ENCODE measurements around the gene NTNG2. TPM values are rescaled to one million over a fixed set of nuclear protein-coding genes. Genes with fewer than 3 reads are reported as not detected.

NTNG2 gene
- total and polyA plus RNA-seq, 8 donors = under 0.01 to 8.1 (median 0.31) TPM; not detected in 1

- TF ChIP-seq POLR2A (IDR thresholded peaks at IDR 0.05) = no peak
- TF ChIP-seq POLR2AphosphoS5 (IDR thresholded peaks at IDR 0.05) = no peak
- no peak for TF ChIP-seq EP300 (IDR thresholded peaks at IDR 0.05)
- TF ChIP-seq CTCF (IDR thresholded peaks at IDR 0.05) = no peak
- H3K27me3 ChIP-seq = peaks cover 0 to 47% (median 0%) of the 10 kb centered on the region in 3 donors
- no peaks in the 10 kb centered on the region for H3K36me3 ChIP-seq
- H3K4me3 ChIP-seq = no peak overlapping the region
- WGBS, 5 donors = 87 to 95% (median 94%) methylated on average over 5 of the region's 5 CpGs
- H3K9me3 ChIP-seq = no peaks in the 10 kb centered on the region
- H3K27ac ChIP-seq = no peak overlapping the region
- no peak for DNase-seq
- intact Hi-C loops (cut with DNase I; ENCODE audit: low total_unique reads) = no loop called here
- H3K4me1 ChIP-seq = no peaks in the 10 kb centered on the region
Observed at GRCh38 chr9:132176338-132176737, 14.5 kb downstream of the NTNG2 start.

GRCh38 chr9:132181796-132182313 lies 20.0 kb downstream of the NTNG2 start:
- Histone ChIP-seq H3K27me3 (peaks cover 0 to 91% (median 24%) of the 10 kb centered on the region in 3 donors), H3K4me1 (peaks cover 0 to 14% (median 0%) of the 10 kb centered on the region in 4 donors), H3K27ac (no peak overlapping the region), H3K4me3 (no peak overlapping the region), H3K36me3 (no peaks in the 10 kb centered on the region), H3K9me3 (no peaks in the 10 kb centered on the region)
- peak in 1 of 2 donors; percentile 81 for DNase-seq
- WGBS, 5 donors = 28 to 64% (median 59%) methylated on average over 15 to 19 of the region's 19 CpGs
- intact Hi-C loops (cut with DNase I; ENCODE audit: low total_unique reads) = no loop called here
- TF ChIP-seq POLR2AphosphoS5 (IDR thresholded peaks at IDR 0.05) (no peak), EP300 (IDR thresholded peaks at IDR 0.05) (no peak), CTCF (IDR thresholded peaks at IDR 0.05) (no peak), POLR2A (IDR thresholded peaks at IDR 0.05) (no peak)

DNA sequence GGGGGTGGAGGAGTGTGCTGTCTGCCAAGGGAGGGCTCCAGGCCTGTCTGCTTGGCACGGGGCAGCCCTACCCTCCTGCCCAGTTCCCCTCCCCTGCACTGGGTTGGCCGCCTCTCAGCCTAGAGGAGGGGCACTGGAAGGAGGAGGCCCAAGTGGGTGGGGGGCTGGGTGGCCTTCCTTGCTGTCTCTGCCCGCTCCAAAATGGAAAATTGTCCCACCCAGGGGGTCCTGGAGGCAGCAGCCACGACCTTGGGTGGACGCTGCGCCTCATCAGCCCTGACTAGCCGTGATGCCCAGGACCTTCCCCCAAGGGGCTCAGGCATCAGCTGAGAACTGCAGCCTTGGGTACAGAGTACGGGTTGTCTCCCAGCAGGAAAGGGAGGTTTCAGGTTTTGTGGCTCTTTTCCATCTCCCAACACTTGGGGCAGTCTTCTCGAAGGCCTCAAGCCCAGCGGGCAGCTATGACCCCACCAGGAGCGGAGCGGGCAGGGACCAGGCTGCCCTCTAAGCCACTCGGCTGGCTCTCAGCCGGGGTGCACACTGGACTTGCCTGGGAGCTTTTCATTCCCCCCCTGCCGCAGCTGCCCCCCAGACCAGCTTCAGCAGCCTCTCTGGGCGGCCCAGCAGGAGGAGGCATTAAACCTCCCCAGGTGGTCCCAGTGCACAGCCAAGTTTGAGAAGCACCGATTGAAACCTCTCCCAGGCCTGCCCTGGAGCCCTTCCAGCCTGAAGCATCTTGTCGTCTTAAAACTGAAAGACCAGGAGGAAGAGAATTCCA lies 20.6 kb downstream of the NTNG2 start:
- intact Hi-C loops (cut with DNase I; ENCODE audit: low total_unique reads) = no loop called here
- H3K4me1 ChIP-seq = peaks cover 0 to 14% (median 0%) of the 10 kb centered on the region in 4 donors
- peaks cover 0 to 97% (median 31%) of the 10 kb centered on the region in 3 donors for H3K27me3 ChIP-seq
- peak in 1 of 2 donors; percentile 43 for DNase-seq
- no peak overlapping the region for H3K27ac ChIP-seq
- no peaks in the 10 kb centered on the region for H3K9me3 ChIP-seq
- TF ChIP-seq CTCF (IDR thresholded peaks at IDR 0.05) = no peak
- no peak for TF ChIP-seq EP300 (IDR thresholded peaks at IDR 0.05)
- TF ChIP-seq POLR2A (IDR thresholded peaks at IDR 0.05) = no peak
- no peak for TF ChIP-seq POLR2AphosphoS5 (IDR thresholded peaks at IDR 0.05)
- H3K4me3 ChIP-seq = no peak overlapping the region
- WGBS, 5 donors = 18 to 50% (median 45%) methylated on average over 3 to 18 of the region's 18 CpGs
- no peaks in the 10 kb centered on the region for H3K36me3 ChIP-seq

- intact Hi-C loops (cut with DNase I; ENCODE audit: low total_unique reads) = no loop called here
- H3K4me3 ChIP-seq = no peak overlapping the region
Observed at GRCh38 chr9:132183134-132183533, 21.3 kb downstream of the NTNG2 start.

More at GRCh38 chr9:132183134-132183533, 21.3 kb downstream of the NTNG2 start:
- no peak overlapping the region for H3K27ac ChIP-seq
- no peak for TF ChIP-seq POLR2AphosphoS5 (IDR thresholded peaks at IDR 0.05)
- TF ChIP-seq POLR2A (IDR thresholded peaks at IDR 0.05) = no peak
- no peak for TF ChIP-seq EP300 (IDR thresholded peaks at IDR 0.05)
- no peak for TF ChIP-seq CTCF (IDR thresholded peaks at IDR 0.05)
- no peaks in the 10 kb centered on the region for H3K36me3 ChIP-seq
- peak in 1 of 2 donors; percentile 37 for DNase-seq
- H3K27me3 ChIP-seq = peaks cover 0 to 98% (median 37%) of the 10 kb centered on the region in 3 donors
- H3K9me3 ChIP-seq = no peaks in the 10 kb centered on the region
- 45 to 54% (median 49%) methylated on average over 9 of the region's 9 CpGs for WGBS, 5 donors
- peaks cover 0 to 14% (median 0%) of the 10 kb centered on the region in 4 donors for H3K4me1 ChIP-seq

Data from stomach (tissue), 9 donors.